ENCODE results near the gene IFNLR1. TPM values are rescaled to one million over a fixed set of nuclear protein-coding genes. Genes with fewer than 3 reads are reported as not detected.

Gene IFNLR1
- total and polyA plus RNA-seq, 9 of the 15 experiments (the other 6 are each of a cell fraction or from before 2014, with no cell fraction given): not detected

GRCh38 chr1:24109166-24109483 lies 78.0 kb downstream of the IFNLR1 start (continued):
- TF ChIP-seq ARHGAP35 (IDR thresholded peaks at IDR 0.05; ENCODE audit: partially characterized antibody): no peak
- TF ChIP-seq BCOR (IDR thresholded peaks at IDR 0.05): peak; percentile 85; the same call in 1 of the 2 replicates
- TF ChIP-seq ZNF263 (CRISPR knock-in tag; IDR thresholded peaks at IDR 0.05; ENCODE audit: borderline replicate concordance): no peak
- TF ChIP-seq GTF3C2 (IDR thresholded peaks at IDR 0.05; ENCODE audit: borderline replicate concordance, extremely low read depth, insufficient read length): no peak
- TF ChIP-seq ZBTB9 (CRISPR knock-in tag; IDR thresholded peaks at IDR 0.05): no peak
- no peak for TF ChIP-seq POLR2A (conservative IDR thresholded peaks at IDR 0.05)
- TF ChIP-seq HDAC3 (IDR thresholded peaks at IDR 0.05; ENCODE audit: borderline replicate concordance, partially characterized antibody): no peak
- no peak for TF ChIP-seq ZNF707 (CRISPR knock-in tag; conservative IDR thresholded peaks at IDR 0.05)
- no peak for TF ChIP-seq ARID2 (IDR thresholded peaks at IDR 0.05)
- TF ChIP-seq SMARCA5 (IDR thresholded peaks at IDR 0.05): peak; percentile 94
- TF ChIP-seq, protein P1, sequence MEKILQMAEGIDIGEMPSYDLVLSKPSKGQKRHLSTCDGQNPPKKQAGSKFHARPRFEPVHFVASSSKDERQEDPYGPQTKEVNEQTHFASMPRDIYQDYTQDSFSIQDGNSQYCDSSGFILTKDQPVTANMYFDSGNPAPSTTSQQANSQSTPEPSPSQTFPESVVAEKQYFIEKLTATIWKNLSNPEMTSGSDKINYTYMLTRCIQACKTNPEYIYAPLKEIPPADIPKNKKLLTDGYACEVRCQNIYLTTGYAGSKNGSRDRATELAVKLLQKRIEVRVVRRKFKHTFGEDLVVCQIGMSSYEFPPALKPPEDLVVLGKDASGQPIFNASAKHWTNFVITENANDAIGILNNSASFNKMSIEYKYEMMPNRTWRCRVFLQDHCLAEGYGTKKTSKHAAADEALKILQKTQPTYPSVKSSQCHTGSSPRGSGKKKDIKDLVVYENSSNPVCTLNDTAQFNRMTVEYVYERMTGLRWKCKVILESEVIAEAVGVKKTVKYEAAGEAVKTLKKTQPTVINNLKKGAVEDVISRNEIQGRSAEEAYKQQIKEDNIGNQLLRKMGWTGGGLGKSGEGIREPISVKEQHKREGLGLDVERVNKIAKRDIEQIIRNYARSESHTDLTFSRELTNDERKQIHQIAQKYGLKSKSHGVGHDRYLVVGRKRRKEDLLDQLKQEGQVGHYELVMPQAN (IDR thresholded peaks at IDR 0.05; ENCODE audit: borderline replicate concordance): no peak
- no peak for TF ChIP-seq STAT5A (IDR thresholded peaks at IDR 0.05; ENCODE audit: borderline replicate concordance, low read length)
- TF ChIP-seq ADNP (tag; IDR thresholded peaks at IDR 0.05): peak; percentile 83

All from K562 (cell line).